Vagina (tissue), 2 donors: ENCODE measurements around the gene KCND1. TPM values are rescaled to one million over a fixed set of nuclear protein-coding genes. Genes with fewer than 3 reads are reported as not detected.
A peak's percentile ranks its signal among the peaks of the same experiment; 100 is the strongest.

Experiments used
- DNase-seq, 2 donors: peaks; one replicate each; pipeline ENCODE4 v3.0.0-alpha.2; 2017; ENCODE audit errors: extremely low spot score in 2 of 2
- H3K27ac ChIP-seq: fragments of 200-600 bp; sonication (generic); one replicate; pipeline ENCODE4 v1.5.1; 2019
- H3K27me3 ChIP-seq: fragments of 200-600 bp; sonication (generic); one replicate; pipeline ENCODE4 v1.5.1; 2019
- H3K36me3 ChIP-seq, 2 donors: fragments of 200-600 bp; sonication (generic); one replicate each; pipeline ENCODE4 v1.5.1; 2017 to 2019
- H3K4me1 ChIP-seq: fragments of 200-600 bp; sonication (generic); one replicate; pipeline ENCODE4 v1.5.1; 2019
- H3K4me3 ChIP-seq, 2 donors: fragments of 200-600 bp; sonication (generic); 1 replicate in 1 of 2; 2 replicates in 1 of 2; pipeline ENCODE4 v1.5.1; 2016 to 2019
- H3K9me3 ChIP-seq: fragments of 200-600 bp; sonication (generic); one replicate; pipeline ENCODE4 v1.5.1; 2019
- POLR2A ChIP-seq, 2 donors: fragments of 450-650 bp; IDR thresholded peaks; one replicate each; pipeline ENCODE4 v1.6.1; 2017; ENCODE audit warnings: antibody characterized with exemption in 2 of 2, mild to moderate bottlenecking in 2 of 2, moderate library complexity in 2 of 2
- POLR2AphosphoS5 ChIP-seq, 2 donors: sonication (generic); formaldehyde crosslinking; IDR thresholded peaks; one replicate each; pipeline ENCODE4 v1.9.0; 2017; ENCODE audit warnings: antibody characterized with exemption in 2 of 2, mild to moderate bottlenecking in 2 of 2, low read depth in 1 of 2; ENCODE audit not compliant: insufficient read depth in 1 of 2
- intact Hi-C: fragments of 100-400 bp; cut with DNase I; formaldehyde crosslinking; loops from one replicate; pipeline ENCODE4 v1.15.1; 2023
- total RNA-seq: library from RNA; depleted of rRNA; stranded (reverse); fragments of >200 nt; gene quantifications from one replicate; pipeline ENCODE4 v1.2.3, GENCODE V29; 2016
- TF ChIP-seq, protein P1 (sequence below), 3 experiments: fragments of 450-650 bp in 2 of 3; fragments of 200-600 bp in 1 of 3; sonication (generic) in 1 of 3; IDR thresholded peaks; one replicate each; pipeline ENCODE4 v1.5.1; 2017 to 2019; ENCODE audit warnings: antibody characterized with exemption in 3 of 3, mild to moderate bottlenecking in 2 of 3, moderate library complexity in 2 of 3

Gene KCND1
- total RNA-seq, 1 donor from 2014 or later: 2.0 TPM

DNA sequence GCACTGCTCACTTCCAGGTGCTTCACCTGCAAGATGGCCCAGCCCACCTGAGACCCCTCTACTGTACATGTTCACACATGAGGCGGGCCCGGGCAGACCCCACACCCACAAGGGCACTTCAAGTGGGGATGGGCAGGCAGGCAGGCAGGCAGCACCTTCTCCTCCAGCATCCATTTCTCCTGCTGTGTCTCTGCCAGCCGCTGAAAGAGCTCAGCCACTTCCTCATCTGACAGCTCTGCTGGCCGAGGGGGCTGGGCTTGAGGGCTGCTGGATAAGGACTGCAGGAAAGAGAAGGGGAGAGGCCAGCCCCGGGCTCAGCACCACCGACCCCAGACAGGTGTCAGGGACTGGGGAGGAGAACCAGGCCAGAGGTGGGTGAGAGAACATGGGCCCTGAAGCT, 4.4 kb upstream of the KCND1 start:
- no peak for DNase-seq
- H3K27ac ChIP-seq: no peak overlapping the region
- H3K4me1 ChIP-seq: peaks cover 4% of the 10 kb centered on the region
- intact Hi-C loops: no loop called here
- H3K36me3 ChIP-seq: peaks cover 0 to 2% of the 10 kb centered on the region in 2 donors
- H3K9me3 ChIP-seq: no peaks in the 10 kb centered on the region
- no peaks in the 10 kb centered on the region for H3K27me3 ChIP-seq
- TF ChIP-seq, protein P1, sequence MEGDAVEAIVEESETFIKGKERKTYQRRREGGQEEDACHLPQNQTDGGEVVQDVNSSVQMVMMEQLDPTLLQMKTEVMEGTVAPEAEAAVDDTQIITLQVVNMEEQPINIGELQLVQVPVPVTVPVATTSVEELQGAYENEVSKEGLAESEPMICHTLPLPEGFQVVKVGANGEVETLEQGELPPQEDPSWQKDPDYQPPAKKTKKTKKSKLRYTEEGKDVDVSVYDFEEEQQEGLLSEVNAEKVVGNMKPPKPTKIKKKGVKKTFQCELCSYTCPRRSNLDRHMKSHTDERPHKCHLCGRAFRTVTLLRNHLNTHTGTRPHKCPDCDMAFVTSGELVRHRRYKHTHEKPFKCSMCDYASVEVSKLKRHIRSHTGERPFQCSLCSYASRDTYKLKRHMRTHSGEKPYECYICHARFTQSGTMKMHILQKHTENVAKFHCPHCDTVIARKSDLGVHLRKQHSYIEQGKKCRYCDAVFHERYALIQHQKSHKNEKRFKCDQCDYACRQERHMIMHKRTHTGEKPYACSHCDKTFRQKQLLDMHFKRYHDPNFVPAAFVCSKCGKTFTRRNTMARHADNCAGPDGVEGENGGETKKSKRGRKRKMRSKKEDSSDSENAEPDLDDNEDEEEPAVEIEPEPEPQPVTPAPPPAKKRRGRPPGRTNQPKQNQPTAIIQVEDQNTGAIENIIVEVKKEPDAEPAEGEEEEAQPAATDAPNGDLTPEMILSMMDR (IDR thresholded peaks at IDR 0.05): no peak
- no peak for TF ChIP-seq POLR2A (IDR thresholded peaks at IDR 0.05)
- TF ChIP-seq POLR2AphosphoS5 (IDR thresholded peaks at IDR 0.05; ENCODE audit: insufficient read depth in 1 of 2, low read depth in 1 of 2): no peak
- H3K4me3 ChIP-seq: no peak overlapping the region

DNA sequence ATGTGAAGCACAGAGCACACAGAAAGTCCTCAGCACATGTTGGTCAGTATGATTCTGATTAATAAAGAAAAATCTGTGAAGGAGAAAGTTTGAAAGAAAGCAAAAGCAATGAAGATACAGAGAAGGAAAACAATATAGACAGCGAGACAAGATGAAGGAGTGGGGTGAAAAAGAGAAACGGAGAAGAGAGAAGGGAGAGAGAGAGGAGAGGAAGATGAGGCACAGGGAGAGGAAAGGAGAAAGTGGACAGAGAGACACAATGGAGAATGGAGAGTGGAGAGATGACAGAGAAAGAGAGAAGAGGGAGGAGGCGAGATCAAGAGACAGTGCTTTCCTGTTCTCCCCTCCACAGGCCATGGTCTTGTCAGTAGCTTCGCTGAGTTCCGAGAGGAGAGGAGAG, 3.9 kb upstream of the KCND1 start:
- no peaks in the 10 kb centered on the region for H3K36me3 ChIP-seq
- H3K4me1 ChIP-seq: peaks cover 8% of the 10 kb centered on the region
- intact Hi-C loops: no loop called here
- H3K27ac ChIP-seq: no peak overlapping the region
- no peak overlapping the region for H3K4me3 ChIP-seq
- no peak for DNase-seq
- H3K9me3 ChIP-seq: no peaks in the 10 kb centered on the region
- H3K27me3 ChIP-seq: no peaks in the 10 kb centered on the region
- TF ChIP-seq, protein P1 (IDR thresholded peaks at IDR 0.05): no peak
- TF ChIP-seq POLR2AphosphoS5 (IDR thresholded peaks at IDR 0.05; ENCODE audit: insufficient read depth in 1 of 2, low read depth in 1 of 2) (no peak), POLR2A (IDR thresholded peaks at IDR 0.05) (no peak)

GRCh38 chrX:48975041-48975440, 3.4 kb upstream of the KCND1 start:
- TF ChIP-seq POLR2A (IDR thresholded peaks at IDR 0.05): no peak
- TF ChIP-seq, protein P1 (IDR thresholded peaks at IDR 0.05): no peak
- TF ChIP-seq POLR2AphosphoS5 (IDR thresholded peaks at IDR 0.05; ENCODE audit: insufficient read depth in 1 of 2, low read depth in 1 of 2): no peak
- DNase-seq: no peak
- Histone ChIP-seq H3K4me3 (no peak overlapping the region), H3K27me3 (no peaks in the 10 kb centered on the region), H3K9me3 (no peaks in the 10 kb centered on the region), H3K27ac (no peak overlapping the region), H3K4me1 (peaks cover 8% of the 10 kb centered on the region), H3K36me3 (no peaks in the 10 kb centered on the region)
- intact Hi-C loops: no loop called here

DNA sequence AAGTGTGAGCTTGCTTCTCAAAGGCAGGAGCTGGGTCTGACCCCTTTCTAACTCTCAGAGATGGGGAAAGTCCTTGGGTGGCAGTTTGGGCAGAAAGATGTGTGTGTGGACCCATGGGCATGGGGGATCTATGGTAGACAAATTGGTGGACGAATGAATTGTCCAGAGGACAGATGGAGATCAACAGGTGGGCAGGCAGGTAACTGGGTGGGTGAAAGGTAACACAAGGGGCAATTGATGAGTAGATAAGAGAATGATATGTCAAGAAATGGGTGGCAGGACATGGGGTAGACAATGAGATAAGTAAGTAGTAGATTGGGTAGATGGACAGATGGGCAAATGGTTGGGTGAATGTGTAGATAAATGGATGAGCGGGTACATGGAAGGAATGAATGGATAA, 2.9 kb upstream of the KCND1 start:
- peaks cover 8% of the 10 kb centered on the region for H3K4me1 ChIP-seq
- intact Hi-C loops: no loop called here
- no peaks in the 10 kb centered on the region for H3K27me3 ChIP-seq
- no peaks in the 10 kb centered on the region for H3K36me3 ChIP-seq
- TF ChIP-seq, protein P1 (IDR thresholded peaks at IDR 0.05): no peak
- TF ChIP-seq POLR2A (IDR thresholded peaks at IDR 0.05): no peak
- no peak for TF ChIP-seq POLR2AphosphoS5 (IDR thresholded peaks at IDR 0.05; ENCODE audit: insufficient read depth in 1 of 2, low read depth in 1 of 2)
- H3K27ac ChIP-seq: no peak overlapping the region
- no peak overlapping the region for H3K4me3 ChIP-seq
- no peak for DNase-seq
- H3K9me3 ChIP-seq: no peaks in the 10 kb centered on the region

GRCh38 chrX:48974033-48974432, 2.4 kb upstream of the KCND1 start:
- peak in 1 of 2 donors; percentile 49 for DNase-seq
- intact Hi-C loops: no loop called here
- Histone ChIP-seq H3K27ac (no peak overlapping the region), H3K4me1 (peaks cover 8% of the 10 kb centered on the region), H3K9me3 (no peaks in the 10 kb centered on the region), H3K36me3 (no peaks in the 10 kb centered on the region), H3K4me3 (no peak overlapping the region), H3K27me3 (no peaks in the 10 kb centered on the region)
- TF ChIP-seq POLR2A (IDR thresholded peaks at IDR 0.05): no peak
- TF ChIP-seq POLR2AphosphoS5 (IDR thresholded peaks at IDR 0.05; ENCODE audit: insufficient read depth in 1 of 2, low read depth in 1 of 2): no peak
- TF ChIP-seq, protein P1 (IDR thresholded peaks at IDR 0.05): no peak
